IMR-90 (cell line): ENCODE results near the gene DPYD. TPM values are rescaled to one million over a fixed set of nuclear protein-coding genes. Genes with fewer than 3 reads are reported as not detected.
A peak's percentile ranks its signal among the peaks of the same experiment; 100 is the strongest.

Experiments
- ATAC-seq: fragments of 200-7000 bp; cut with Tn5 transposase; 2 replicates; pipeline ENCODE4 v1.9.1; 2020; ENCODE audit warnings: low read depth, mild to moderate bottlenecking, moderate library complexity
- BruUV-seq: library from RNA; stranded (reverse); fragments of 400-500 nt; replicated peaks from 2 replicates; lab custom pipeline; 2021; lab: Mats Ljungman, UMichigan
- CTCF ChIA-PET: fragments of 300-600 bp; formaldehyde crosslinking; extraction: SDS; loops from one replicate; lab custom pipeline; 2021; ENCODE audit warnings: antibody characterized with exemption; lab: Yijun Ruan, JAX
- POLR2A ChIA-PET: fragments of 300-600 bp; sonication (Branson Sonifier 250); formaldehyde crosslinking; loops from one replicate; lab custom pipeline; 2022; ENCODE audit warnings: antibody characterized with exemption; ENCODE audit not compliant: unreplicated experiment; lab: Charles Lee
- DNase-seq: peaks from one replicate; pipeline ENCODE4 v3.0.0; 2013
- H2AFZ ChIP-seq: replicated peaks from 2 replicates; pipeline ENCODE3; 2013; ENCODE audit warnings: low read length, mild to moderate bottlenecking; ENCODE audit not compliant: poor library complexity
- H2AK5ac ChIP-seq: 2 replicates; pipeline ENCODE4 v1.6.1; 2013; ENCODE audit warnings: low read depth, low read length, inconsistent platforms
- H2AK9ac ChIP-seq: replicated peaks from 2 replicates; pipeline ENCODE3; 2013; ENCODE audit warnings: mild to moderate bottlenecking, low read depth, low read length, moderate library complexity; ENCODE audit not compliant: poor library complexity
- H2BK120ac ChIP-seq: 2 replicates; pipeline ENCODE4 v1.6.1; 2013; ENCODE audit warnings: low read depth, low read length, inconsistent platforms
- H2BK15ac ChIP-seq: 3 replicates; pipeline ENCODE4 v1.6.1; 2013; ENCODE audit warnings: low read depth, low read length, inconsistent platforms
- H2BK20ac ChIP-seq: 2 replicates; pipeline ENCODE4 v1.6.1; 2013; ENCODE audit warnings: low read depth, mild to moderate bottlenecking, inconsistent platforms, low read length, moderate library complexity
- H2BK5ac ChIP-seq: 2 replicates; pipeline ENCODE4 v1.6.1; 2013; ENCODE audit warnings: mild to moderate bottlenecking, low read depth, low read length, inconsistent platforms; ENCODE audit not compliant: poor library complexity, severe bottlenecking
- H3K14ac ChIP-seq: replicated peaks from 2 replicates; pipeline ENCODE4 v1.6.1; 2013; ENCODE audit warnings: low read depth, low read length, inconsistent platforms
- H3K18ac ChIP-seq: 2 replicates; pipeline ENCODE4 v1.6.1; 2013; ENCODE audit warnings: low read depth, low read length, control low read depth
- H3K23ac ChIP-seq: 2 replicates; pipeline ENCODE4 v1.6.1; 2013; ENCODE audit warnings: low read depth, low read length, inconsistent platforms
- H3K27ac ChIP-seq: 2 replicates; pipeline ENCODE4 v1.5.1; 2013; ENCODE audit warnings: mild to moderate bottlenecking, control low read depth, low read length; ENCODE audit not compliant: insufficient read depth
- H3K27me3 ChIP-seq: 2 replicates; pipeline ENCODE4 v1.6.1; 2013; ENCODE audit warnings: low read length; ENCODE audit not compliant: control insufficient read depth, insufficient read depth
- H3K36me3 ChIP-seq: 2 replicates; pipeline ENCODE4 v1.6.1; 2013; ENCODE audit warnings: low read length, mixed read lengths; ENCODE audit not compliant: control insufficient read depth, insufficient read depth
- H3K4ac ChIP-seq: 2 replicates; pipeline ENCODE4 v1.6.1; 2013; ENCODE audit warnings: low read depth, low read length, inconsistent platforms
- H3K4me1 ChIP-seq: 2 replicates; pipeline ENCODE4 v1.6.1; 2013; ENCODE audit warnings: low read length, mixed read lengths; ENCODE audit not compliant: control insufficient read depth, insufficient read depth
- H3K4me2 ChIP-seq: 2 replicates; pipeline ENCODE4 v1.6.1; 2013; ENCODE audit warnings: low read depth, mild to moderate bottlenecking, control low read depth, low read length, moderate library complexity
- H3K4me3 ChIP-seq: 2 replicates; pipeline ENCODE4 v1.5.1; 2013; ENCODE audit warnings: low read depth, mild to moderate bottlenecking, control low read depth, low read length, moderate library complexity; ENCODE audit not compliant: insufficient read depth
- H3K56ac ChIP-seq: 2 replicates; pipeline ENCODE4 v1.6.1; 2013; ENCODE audit warnings: low read length, inconsistent platforms; ENCODE audit not compliant: insufficient read depth; ENCODE audit errors: extremely low read depth
- H3K79me1 ChIP-seq, 2 experiments: 2 replicates each; pipeline ENCODE4 v1.6.1; 2013; ENCODE audit warnings: low read length in 2 of 2, inconsistent platforms in 1 of 2, low read depth in 1 of 2
- H3K9ac ChIP-seq: 2 replicates; pipeline ENCODE4 v1.6.1; 2013; ENCODE audit warnings: low read depth, low read length, control low read depth
- H3K9me1 ChIP-seq: 2 replicates; pipeline ENCODE4 v1.6.1; 2013; ENCODE audit warnings: low read length, inconsistent platforms; ENCODE audit not compliant: insufficient read depth
- H3K9me3 ChIP-seq: 2 replicates; pipeline ENCODE4 v1.6.1; 2013; ENCODE audit warnings: low read length; ENCODE audit not compliant: control insufficient read depth, insufficient read depth
- H4K20me1 ChIP-seq: 2 replicates; pipeline ENCODE4 v1.6.1; 2013; ENCODE audit warnings: low read length, inconsistent platforms; ENCODE audit not compliant: insufficient read depth
- H4K5ac ChIP-seq: 2 replicates; pipeline ENCODE4 v1.6.1; 2013; ENCODE audit warnings: mild to moderate bottlenecking, low read depth, low read length, control low read depth
- H4K8ac ChIP-seq, 2 experiments: 2 replicates each; pipeline ENCODE4 v1.6.1; 2013; ENCODE audit warnings: low read depth in 2 of 2, low read length in 2 of 2, control low read depth in 1 of 2, inconsistent platforms in 1 of 2
- H4K91ac ChIP-seq: 2 replicates; pipeline ENCODE4 v1.6.1; 2013; ENCODE audit warnings: low read depth, low read length, inconsistent platforms; ENCODE audit not compliant: insufficient read depth
- BHLHE40 ChIP-seq: fragments of 150-350 bp; IDR thresholded peaks from 2 replicates; pipeline ENCODE4 v1.6.1; 2016; ENCODE audit warnings: mild to moderate bottlenecking, low read depth, low read length
- CEBPB ChIP-seq: IDR thresholded peaks from 2 replicates; pipeline ENCODE4 v1.6.1; 2012; ENCODE audit warnings: low read depth, low read length, improper control_type of control experiment
- CHD1 ChIP-seq: IDR thresholded peaks from 2 replicates; pipeline ENCODE4 v1.6.1; 2012; ENCODE audit warnings: low read depth, low read length, improper control_type of control experiment
- ELK1 ChIP-seq: fragments of 150-350 bp; IDR thresholded peaks from 2 replicates; pipeline ENCODE4 v1.6.1; 2016; ENCODE audit warnings: low read depth, mild to moderate bottlenecking, low read length, moderate library complexity, borderline replicate concordance
- FOS ChIP-seq: fragments of 150-350 bp; IDR thresholded peaks from 2 replicates; pipeline ENCODE4 v1.6.1; 2016; ENCODE audit warnings: low read depth, low read length
- MAFK ChIP-seq: IDR thresholded peaks from 2 replicates; pipeline ENCODE4 v1.6.1; 2012; ENCODE audit warnings: low read depth, low read length, improper control_type of control experiment
- MAZ ChIP-seq: IDR thresholded peaks from 2 replicates; pipeline ENCODE4 v1.6.1; 2012; ENCODE audit warnings: low read depth, mild to moderate bottlenecking, low read length, improper control_type of control experiment, moderate library complexity, borderline replicate concordance
- MXI1 ChIP-seq: IDR thresholded peaks from 2 replicates; pipeline ENCODE4 v1.6.1; 2012; ENCODE audit warnings: low read depth, mild to moderate bottlenecking, low read length, moderate library complexity, borderline replicate concordance
- NFE2L2 ChIP-seq: fragments of 150-350 bp; IDR thresholded peaks from 2 replicates; pipeline ENCODE4 v1.6.1; 2016; ENCODE audit warnings: low read depth, mild to moderate bottlenecking, low read length
- RCOR1 ChIP-seq: IDR thresholded peaks from 2 replicates; pipeline ENCODE4 v1.6.1; 2012; ENCODE audit warnings: mild to moderate bottlenecking, low read length, improper control_type of control experiment; ENCODE audit not compliant: insufficient replicate concordance
- RFX5 ChIP-seq: IDR thresholded peaks from 2 replicates; pipeline ENCODE4 v1.8.0; 2012; ENCODE audit warnings: low read depth, mild to moderate bottlenecking, low read length, moderate library complexity
- USF2 ChIP-seq: fragments of 150-350 bp; IDR thresholded peaks from 2 replicates; pipeline ENCODE4 v1.6.1; 2017; ENCODE audit warnings: mild to moderate bottlenecking, antibody characterized with exemption, low read length, low read depth
- dilution Hi-C: fragments of 300-500 bp; cut with HindIII; formaldehyde crosslinking; loops from one replicate; pipeline ENCODE4 v1.14.3; 2018; ENCODE audit warnings: low sequenced_read_pairs; ENCODE audit not compliant: unreplicated experiment
- in situ Hi-C: fragments of 300-500 bp; cut with MboI; formaldehyde crosslinking; loops from 3 replicates; pipeline ENCODE4 v1.14.3; 2019; ENCODE audit warnings: low sequenced_read_pairs, inconsistent platforms, mixed read lengths
- intact Hi-C: fragments of 100-400 bp; cut with micrococcal nuclease; formaldehyde crosslinking; loops from 2 replicates; pipeline ENCODE4 v1.10.0; 2022
- polyA plus RNA-seq, 3 experiments: library from polyadenylated mRNA; depleted of rRNA; stranded (reverse); fragments of >200 nt; gene quantifications; 2 replicates each; pipeline ENCODE4 v1.2.3, GENCODE V29; 2012; ENCODE audit warnings: low replicate concordance in 1 of 3
- total RNA-seq: library from RNA; depleted of rRNA; stranded (reverse); fragments of >200 nt; gene quantifications from 2 replicates; pipeline ENCODE4 v1.2.3, GENCODE V29; 2012
- TF ChIP-seq, protein P1 (sequence below): conservative IDR thresholded peaks from 2 replicates; pipeline ENCODE4 v1.5.1; 2012; ENCODE audit warnings: mild to moderate bottlenecking, low read depth, low read length, improper control_type of control experiment

Gene DPYD
- total and polyA plus RNA-seq, 2 of the 4 experiments (the other 2 are of a cell fraction), result 9.3 to 47.3 TPM

DNA sequence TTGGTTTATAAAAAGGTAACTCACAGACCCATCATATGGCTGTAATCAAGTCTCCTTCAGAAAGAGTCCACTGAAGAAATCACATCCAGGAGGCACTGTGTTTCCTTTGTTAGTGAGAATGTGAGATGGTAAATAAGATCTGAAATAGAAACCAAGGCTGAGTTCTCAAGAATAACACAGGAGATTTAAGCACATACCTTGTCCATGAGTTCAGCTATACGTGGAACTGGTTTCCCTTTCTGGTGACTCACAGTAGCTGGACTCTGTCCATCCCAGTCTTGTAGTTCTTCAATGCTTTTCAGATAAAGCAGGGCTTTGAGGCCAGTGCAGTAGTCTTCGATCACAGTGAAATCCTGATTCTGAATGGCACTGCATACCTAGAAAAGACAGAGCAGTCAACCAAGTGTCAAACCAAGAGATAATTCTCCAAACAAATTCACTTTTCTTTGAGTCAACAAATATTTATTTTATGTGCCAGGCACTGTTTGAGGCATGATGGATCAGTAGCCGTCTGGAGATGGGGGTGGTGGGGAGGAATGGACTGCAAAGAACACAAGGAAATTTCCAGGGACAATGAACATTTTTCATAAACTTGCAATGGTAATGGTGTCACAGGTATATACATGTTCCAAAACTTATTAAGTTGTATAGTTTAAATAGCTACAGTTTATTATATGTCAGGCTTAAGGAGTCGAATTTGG lies 727.8 kb downstream of the DPYD start (continued):
- TF ChIP-seq FOS (peak; percentile 78), RFX5 (no peak), CEBPB (no peak)

GRCh38 chr1:97190326-97190725 lies 730.5 kb downstream of the DPYD start:
- in situ Hi-C loops, result no loop called here
- H3K27ac ChIP-seq, result no peak overlapping the region
- intact Hi-C loops, result loop anchor here (5.0 to 10.0 kb wide), 2 partner anchors 194 to 862 kb away; no protein-coding TSS in a partner anchor
- no peak for TF ChIP-seq CEBPB
- no peak for TF ChIP-seq RFX5
- no peak for TF ChIP-seq MAZ
- TF ChIP-seq RCOR1, result no peak
- no peak for TF ChIP-seq ELK1
- no peak for TF ChIP-seq MAFK
- TF ChIP-seq MXI1, result no peak
- TF ChIP-seq BHLHE40, result no peak
- no peak for TF ChIP-seq USF2
- TF ChIP-seq, protein P1, sequence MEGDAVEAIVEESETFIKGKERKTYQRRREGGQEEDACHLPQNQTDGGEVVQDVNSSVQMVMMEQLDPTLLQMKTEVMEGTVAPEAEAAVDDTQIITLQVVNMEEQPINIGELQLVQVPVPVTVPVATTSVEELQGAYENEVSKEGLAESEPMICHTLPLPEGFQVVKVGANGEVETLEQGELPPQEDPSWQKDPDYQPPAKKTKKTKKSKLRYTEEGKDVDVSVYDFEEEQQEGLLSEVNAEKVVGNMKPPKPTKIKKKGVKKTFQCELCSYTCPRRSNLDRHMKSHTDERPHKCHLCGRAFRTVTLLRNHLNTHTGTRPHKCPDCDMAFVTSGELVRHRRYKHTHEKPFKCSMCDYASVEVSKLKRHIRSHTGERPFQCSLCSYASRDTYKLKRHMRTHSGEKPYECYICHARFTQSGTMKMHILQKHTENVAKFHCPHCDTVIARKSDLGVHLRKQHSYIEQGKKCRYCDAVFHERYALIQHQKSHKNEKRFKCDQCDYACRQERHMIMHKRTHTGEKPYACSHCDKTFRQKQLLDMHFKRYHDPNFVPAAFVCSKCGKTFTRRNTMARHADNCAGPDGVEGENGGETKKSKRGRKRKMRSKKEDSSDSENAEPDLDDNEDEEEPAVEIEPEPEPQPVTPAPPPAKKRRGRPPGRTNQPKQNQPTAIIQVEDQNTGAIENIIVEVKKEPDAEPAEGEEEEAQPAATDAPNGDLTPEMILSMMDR, result no peak
- no peak for TF ChIP-seq NFE2L2
- no peak for TF ChIP-seq CHD1

More at GRCh38 chr1:97190326-97190725, 730.5 kb downstream of the DPYD start:
- Histone ChIP-seq H3K9me1 (0 out of 2 replicates have a peak, but pooled peaks cover 3% of the 10 kb centered on the region), H4K91ac (no peak overlapping the region), H3K14ac (no peak overlapping the region; the same call in 1 of the 2 replicates), H3K4me3 (no peak overlapping the region), H2BK20ac (no peak overlapping the region), H3K18ac (no peak overlapping the region), H2AK5ac (no peak overlapping the region), H3K4me1 (peaks cover 2% of the 10 kb centered on the region; the same call in 1 of the 2 replicates), H2BK15ac (no peak overlapping the region), H4K5ac (no peak overlapping the region), H3K9ac (no peak overlapping the region), H3K4ac (no peak overlapping the region), H4K20me1 (no peaks in the 10 kb centered on the region), H3K56ac (no peak overlapping the region), H3K23ac (no peak overlapping the region), H4K8ac (no peak overlapping the region), H3K4me2 (no peak overlapping the region), H2AK9ac (no peak overlapping the region), H2BK5ac (no peak overlapping the region), H3K36me3 (no peaks in the 10 kb centered on the region), H3K9me3 (no peaks in the 10 kb centered on the region), H2BK120ac (0 out of 2 replicates have a peak overlapping the region, but pooled peaks have one; percentile 2), H3K27me3 (no peaks in the 10 kb centered on the region), H3K79me1 (no peaks in the 10 kb centered on the region), H2AFZ (no peak overlapping the region)
- ATAC-seq (peak; percentile 46), DNase-seq (peak; percentile 76)
- dilution Hi-C loops, result no loop called here
- ChIA-PET POLR2A (no interaction called here), CTCF (no interaction called here)
- no TSS peak for BruUV-seq
